Ascending aorta (tissue), 2 donors: ENCODE results near the gene JAM3. TPM values are rescaled to one million over a fixed set of nuclear protein-coding genes. Genes with fewer than 3 reads are reported as not detected.

Experiments used
- DNase-seq, 2 donors: peaks; one replicate each; pipeline ENCODE4 v3.0.0-alpha.2; 2019; ENCODE audit warnings: low spot score in 2 of 2
- H3K27ac ChIP-seq, 2 donors: fragments of 200-600 bp; sonication (generic); one replicate each; pipeline ENCODE4 v1.5.1; 2016 to 2017; ENCODE audit warnings: mild to moderate bottlenecking in 1 of 2
- H3K27me3 ChIP-seq: fragments of 200-600 bp; sonication (generic); one replicate; pipeline ENCODE4 v1.5.1; 2017
- H3K36me3 ChIP-seq, 2 donors: fragments of 200-600 bp; sonication (generic); one replicate each; pipeline ENCODE4 v1.5.1; 2016
- H3K4me1 ChIP-seq, 2 donors: fragments of 200-600 bp; sonication (generic); one replicate each; pipeline ENCODE4 v1.5.1; 2016 to 2017; ENCODE audit warnings: mild to moderate bottlenecking in 1 of 2
- H3K4me3 ChIP-seq, 2 donors: fragments of 200-600 bp; sonication (generic); one replicate each; pipeline ENCODE4 v1.5.1; 2016 to 2017; ENCODE audit warnings: mild to moderate bottlenecking in 1 of 2
- H3K9me3 ChIP-seq, 2 donors: fragments of 200-600 bp; sonication (generic); one replicate each; pipeline ENCODE4 v1.5.1; 2016
- CTCF ChIP-seq, 3 experiments: fragments of 200-600 bp in 2 of 3; fragments of 450-650 bp in 1 of 3; sonication (generic) in 2 of 3; IDR thresholded peaks; one replicate each; pipeline ENCODE4 v1.5.1; 2016 to 2019; ENCODE audit warnings: antibody characterized with exemption in 3 of 3, mild to moderate bottlenecking in 1 of 3, moderate library complexity in 1 of 3
- intact Hi-C: fragments of 100-400 bp; cut with DNase I; formaldehyde crosslinking; loops from one replicate; pipeline ENCODE4 v1.15.1; 2023
- total RNA-seq: library from RNA; depleted of rRNA; stranded (reverse); fragments of >200 nt; gene quantifications from one replicate; pipeline ENCODE4 v1.1.0, GENCODE V29; 2016

Gene JAM3
- total RNA-seq, 1 donor from 2014 or later = 59.8 TPM

DNA sequence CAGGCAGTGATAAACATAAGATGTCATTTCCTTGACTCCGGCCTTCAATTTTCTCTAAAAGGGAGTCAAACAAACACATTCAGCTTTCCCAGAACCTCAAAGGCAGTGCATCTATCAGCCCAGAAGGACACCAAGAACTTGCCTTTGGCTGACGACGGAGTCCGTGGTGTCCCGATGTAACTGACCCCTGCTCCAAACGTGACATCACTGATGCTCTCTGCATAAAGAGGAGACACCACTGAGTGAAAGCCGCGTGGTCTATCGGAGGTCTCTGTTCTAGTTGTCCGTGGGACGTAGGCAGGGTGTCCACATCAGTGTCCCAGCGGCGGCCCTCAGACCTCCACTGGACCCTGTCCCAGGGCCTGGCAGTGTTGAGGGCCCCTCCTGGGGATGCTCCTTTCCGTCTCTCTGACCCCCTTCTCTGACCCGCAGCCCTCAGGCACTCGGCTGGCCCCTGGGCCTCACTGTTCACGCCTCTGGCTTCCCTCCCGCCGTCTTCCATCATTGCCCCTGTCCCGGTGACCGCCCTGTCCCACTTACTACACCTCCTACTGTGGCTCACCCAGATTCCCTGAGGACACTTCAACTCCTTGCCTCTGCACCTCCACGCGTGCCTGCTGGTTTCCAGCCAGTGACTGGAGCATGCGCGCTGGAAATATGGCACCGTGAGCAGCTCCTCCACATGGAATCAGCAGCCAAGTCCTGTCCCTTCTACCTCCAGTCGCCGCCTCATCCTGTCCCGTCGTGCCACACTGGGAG is 84.5 kb downstream of the JAM3 start:
- DNase-seq = no peak
- no peaks in the 10 kb centered on the region for H3K9me3 ChIP-seq
- H3K27ac ChIP-seq = no peak overlapping the region
- intact Hi-C loops = no loop called here
- peaks cover 0 to 3% of the 10 kb centered on the region in 2 donors for H3K4me1 ChIP-seq
- no peak overlapping the region for H3K4me3 ChIP-seq
- no peaks in the 10 kb centered on the region for H3K27me3 ChIP-seq
- no peak for TF ChIP-seq CTCF (IDR thresholded peaks at IDR 0.05)
- H3K36me3 ChIP-seq = peaks cover 59 to 61% of the 10 kb centered on the region in 2 donors

DNA sequence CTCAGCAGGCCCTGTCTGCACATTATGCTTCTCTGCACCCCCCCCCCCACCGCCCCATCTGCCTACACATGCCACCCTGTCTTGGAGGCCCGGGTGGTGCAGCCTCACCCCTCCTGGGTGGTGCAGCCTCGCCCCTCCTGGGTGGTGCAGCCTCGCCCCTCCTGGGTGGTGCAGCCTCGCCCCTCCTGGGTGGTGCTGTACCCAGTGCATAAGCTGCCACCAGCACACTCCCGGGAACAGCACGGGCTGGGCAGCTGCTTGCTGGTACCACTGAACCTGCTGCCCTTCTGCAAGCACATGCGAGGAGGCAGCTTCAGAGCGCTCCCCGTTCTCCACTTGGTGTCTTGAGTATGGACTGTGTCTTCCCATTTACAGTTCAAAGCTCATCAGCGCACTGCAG is 85.6 kb downstream of the JAM3 start:
- Histone ChIP-seq H3K36me3 (peaks cover 55 to 59% of the 10 kb centered on the region in 2 donors), H3K27me3 (no peaks in the 10 kb centered on the region), H3K4me1 (peaks cover 0 to 3% of the 10 kb centered on the region in 2 donors), H3K9me3 (no peaks in the 10 kb centered on the region), H3K4me3 (no peak overlapping the region), H3K27ac (no peak overlapping the region)
- intact Hi-C loops = no loop called here
- no peak for DNase-seq
- no peak for TF ChIP-seq CTCF (IDR thresholded peaks at IDR 0.05)

DNA sequence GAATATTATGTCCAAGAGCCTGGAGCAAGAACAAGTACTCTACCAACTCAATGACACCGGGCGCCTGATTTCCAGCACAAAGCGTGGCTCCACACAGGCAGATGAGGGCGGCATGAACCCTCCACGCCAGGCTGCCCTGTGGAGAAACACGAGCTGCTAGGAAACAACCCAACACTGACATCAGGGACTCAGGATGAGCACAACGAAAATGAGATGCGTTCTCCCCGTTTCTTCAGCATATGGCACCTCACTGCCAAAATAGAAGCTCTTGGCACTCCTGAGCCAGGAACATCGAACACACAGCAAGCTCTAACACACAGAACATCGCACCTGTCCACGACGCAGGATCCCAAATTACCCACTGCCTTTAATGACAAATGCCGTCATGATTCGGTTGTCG is 86.6 kb downstream of the JAM3 start:
- no peak overlapping the region for H3K27ac ChIP-seq
- no peak overlapping the region for H3K4me3 ChIP-seq
- DNase-seq = no peak
- H3K9me3 ChIP-seq = no peaks in the 10 kb centered on the region
- H3K27me3 ChIP-seq = no peaks in the 10 kb centered on the region
- intact Hi-C loops = no loop called here
- peaks cover 56 to 59% of the 10 kb centered on the region in 2 donors for H3K36me3 ChIP-seq
- no peaks in the 10 kb centered on the region for H3K4me1 ChIP-seq
- TF ChIP-seq CTCF (IDR thresholded peaks at IDR 0.05) = no peak

DNA sequence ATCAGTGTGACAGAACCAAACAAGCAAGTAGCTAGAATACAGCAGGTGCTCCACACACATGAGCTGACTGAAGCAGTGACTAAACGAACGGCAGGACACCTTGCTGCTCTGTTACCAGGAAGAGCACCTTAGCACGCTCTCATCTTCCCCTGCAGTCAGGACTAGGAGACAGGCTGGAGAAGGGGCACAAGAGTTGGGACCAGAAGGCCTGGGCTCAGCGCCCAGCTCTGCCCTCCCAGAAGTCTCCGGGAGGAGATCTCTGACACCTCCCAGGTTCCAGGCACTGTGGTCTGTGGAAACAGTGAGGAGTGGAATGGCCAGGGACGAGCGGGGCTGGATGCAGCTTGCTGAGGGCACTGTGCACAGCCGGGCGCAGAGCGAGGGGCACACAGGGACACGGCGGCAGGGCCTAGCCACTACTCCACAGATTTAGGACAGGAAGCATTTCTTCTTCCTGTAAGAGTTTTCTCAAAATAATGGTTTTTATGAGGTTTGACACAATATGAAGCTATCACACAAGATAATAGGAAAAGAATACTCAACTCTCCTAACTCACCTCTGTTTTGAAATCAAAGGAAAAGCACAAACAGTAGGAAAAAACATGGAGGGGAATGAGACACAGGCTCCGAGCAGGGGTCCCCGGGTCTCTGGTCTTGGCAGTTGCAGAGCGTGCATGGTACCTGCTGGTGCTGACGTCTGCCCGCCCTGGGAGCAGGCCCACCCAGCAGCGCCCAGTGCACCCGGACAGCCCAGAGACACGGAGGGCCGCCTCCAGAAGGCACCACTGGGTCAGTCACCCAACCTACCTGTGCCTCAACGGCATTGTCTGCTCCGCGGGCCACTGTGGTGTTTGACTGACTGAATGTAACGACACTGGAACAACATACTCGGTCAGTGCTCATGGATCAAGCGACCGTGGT is 87.3 kb downstream of the JAM3 start:
- no peak overlapping the region for H3K4me3 ChIP-seq
- intact Hi-C loops = no loop called here
- DNase-seq = no peak
- no peaks in the 10 kb centered on the region for H3K9me3 ChIP-seq
- peaks cover 57% of the 10 kb centered on the region in 2 donors for H3K36me3 ChIP-seq
- H3K27ac ChIP-seq = no peak overlapping the region
- TF ChIP-seq CTCF (IDR thresholded peaks at IDR 0.05) = no peak
- no peaks in the 10 kb centered on the region for H3K4me1 ChIP-seq
- no peaks in the 10 kb centered on the region for H3K27me3 ChIP-seq

GRCh38 chr11:134157451-134157850 is 88.6 kb downstream of the JAM3 start:
- H3K27me3 ChIP-seq = no peaks in the 10 kb centered on the region
- H3K4me1 ChIP-seq = no peaks in the 10 kb centered on the region
- intact Hi-C loops = no loop called here
- H3K36me3 ChIP-seq = peaks cover 53 to 55% of the 10 kb centered on the region in 2 donors
- no peak overlapping the region for H3K27ac ChIP-seq
- H3K9me3 ChIP-seq = no peaks in the 10 kb centered on the region
- no peak overlapping the region for H3K4me3 ChIP-seq
- no peak for DNase-seq
- no peak for TF ChIP-seq CTCF (IDR thresholded peaks at IDR 0.05)
